ENCODE data around the gene ZNF331.
"Not testable (repeated sequence)": the region's sequence is repeated elsewhere in the genome, so short reads cannot be mapped to it uniquely, and the experiment has no call there.

The ZNF331 gene

DNA sequence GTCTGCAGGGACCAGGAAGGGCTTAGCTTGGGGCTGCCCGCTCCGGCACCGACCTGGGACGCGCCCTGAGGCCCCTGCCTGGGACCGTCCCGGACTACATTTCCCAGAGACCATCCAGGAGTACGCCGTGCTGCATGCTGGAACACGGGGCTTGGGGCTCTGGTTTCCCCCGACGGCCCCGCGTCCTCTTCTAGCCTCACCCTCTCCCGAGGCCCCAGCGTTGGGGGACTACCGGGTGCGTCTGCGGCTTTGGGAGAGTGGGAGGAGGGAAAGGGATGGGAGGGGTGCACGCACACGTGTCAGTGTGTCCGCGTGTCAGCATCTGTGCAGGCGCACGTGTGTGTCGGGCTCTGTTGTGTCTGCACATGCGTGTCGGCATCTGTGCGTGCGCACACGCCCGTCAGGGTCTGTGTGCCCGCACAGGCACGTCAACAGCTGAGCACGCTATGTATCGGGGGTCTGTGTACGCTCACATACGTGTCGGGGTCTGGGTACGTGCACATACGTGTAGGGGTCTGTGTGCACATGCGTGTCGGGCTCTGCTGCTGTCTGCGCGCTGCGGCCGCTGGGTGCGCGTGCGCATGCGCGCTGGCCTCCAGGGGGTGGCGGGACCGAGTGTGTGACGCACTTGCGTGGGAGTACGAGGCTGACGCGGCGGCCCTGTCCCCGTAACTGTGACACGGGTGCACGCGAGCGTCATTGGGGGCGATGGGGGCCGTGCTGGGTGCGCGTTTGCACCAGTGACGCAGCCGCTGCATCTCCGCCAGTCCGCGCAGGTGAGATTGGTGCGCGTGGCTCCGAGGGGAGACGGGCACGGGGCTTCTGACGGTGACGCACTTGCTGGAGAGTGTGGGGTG, at the start of gene ZNF331:
Gene ZNF331 (plus strand): TSS at position 625 of the 857 bp plus-strand sequence. CDS start 31,232 bp downstream, outside the sequence.
- no peak for TF ChIP-seq ZFX (IDR thresholded peaks at IDR 0.05; ENCODE audit: borderline replicate concordance)
- TF ChIP-seq, protein P1, sequence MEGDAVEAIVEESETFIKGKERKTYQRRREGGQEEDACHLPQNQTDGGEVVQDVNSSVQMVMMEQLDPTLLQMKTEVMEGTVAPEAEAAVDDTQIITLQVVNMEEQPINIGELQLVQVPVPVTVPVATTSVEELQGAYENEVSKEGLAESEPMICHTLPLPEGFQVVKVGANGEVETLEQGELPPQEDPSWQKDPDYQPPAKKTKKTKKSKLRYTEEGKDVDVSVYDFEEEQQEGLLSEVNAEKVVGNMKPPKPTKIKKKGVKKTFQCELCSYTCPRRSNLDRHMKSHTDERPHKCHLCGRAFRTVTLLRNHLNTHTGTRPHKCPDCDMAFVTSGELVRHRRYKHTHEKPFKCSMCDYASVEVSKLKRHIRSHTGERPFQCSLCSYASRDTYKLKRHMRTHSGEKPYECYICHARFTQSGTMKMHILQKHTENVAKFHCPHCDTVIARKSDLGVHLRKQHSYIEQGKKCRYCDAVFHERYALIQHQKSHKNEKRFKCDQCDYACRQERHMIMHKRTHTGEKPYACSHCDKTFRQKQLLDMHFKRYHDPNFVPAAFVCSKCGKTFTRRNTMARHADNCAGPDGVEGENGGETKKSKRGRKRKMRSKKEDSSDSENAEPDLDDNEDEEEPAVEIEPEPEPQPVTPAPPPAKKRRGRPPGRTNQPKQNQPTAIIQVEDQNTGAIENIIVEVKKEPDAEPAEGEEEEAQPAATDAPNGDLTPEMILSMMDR (IDR thresholded peaks at IDR 0.05): 0 out of 2 replicates have a peak, but pooled peaks have one; percentile 9
- H3K27ac ChIP-seq: peak within 1 kb of the TSS; percentile 76

DNA sequence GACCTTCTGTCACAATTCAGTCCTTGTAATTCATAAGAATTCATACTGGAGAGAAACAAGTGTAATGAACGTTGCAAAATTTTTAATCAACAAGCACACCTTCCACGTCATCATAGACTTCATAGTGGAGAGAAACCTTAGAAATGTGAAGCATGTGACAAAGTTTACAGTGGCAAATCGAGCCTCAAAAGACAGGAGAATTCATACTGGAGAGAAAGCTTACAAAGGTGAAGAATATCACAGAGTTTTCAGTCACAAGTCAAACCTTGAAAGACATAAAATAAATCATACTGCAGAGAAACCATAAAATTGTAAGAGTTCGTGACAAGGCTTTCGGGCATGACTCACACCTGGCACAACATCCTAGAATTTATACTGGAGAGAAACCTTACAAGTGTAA, 45.8 kb upstream of the ZNF331 start:
- TF ChIP-seq ZFX (IDR thresholded peaks at IDR 0.05; ENCODE audit: borderline replicate concordance): no peak
- TF ChIP-seq, protein P1 (IDR thresholded peaks at IDR 0.05): no peak
- H3K27ac ChIP-seq: no peak overlapping the region

DNA sequence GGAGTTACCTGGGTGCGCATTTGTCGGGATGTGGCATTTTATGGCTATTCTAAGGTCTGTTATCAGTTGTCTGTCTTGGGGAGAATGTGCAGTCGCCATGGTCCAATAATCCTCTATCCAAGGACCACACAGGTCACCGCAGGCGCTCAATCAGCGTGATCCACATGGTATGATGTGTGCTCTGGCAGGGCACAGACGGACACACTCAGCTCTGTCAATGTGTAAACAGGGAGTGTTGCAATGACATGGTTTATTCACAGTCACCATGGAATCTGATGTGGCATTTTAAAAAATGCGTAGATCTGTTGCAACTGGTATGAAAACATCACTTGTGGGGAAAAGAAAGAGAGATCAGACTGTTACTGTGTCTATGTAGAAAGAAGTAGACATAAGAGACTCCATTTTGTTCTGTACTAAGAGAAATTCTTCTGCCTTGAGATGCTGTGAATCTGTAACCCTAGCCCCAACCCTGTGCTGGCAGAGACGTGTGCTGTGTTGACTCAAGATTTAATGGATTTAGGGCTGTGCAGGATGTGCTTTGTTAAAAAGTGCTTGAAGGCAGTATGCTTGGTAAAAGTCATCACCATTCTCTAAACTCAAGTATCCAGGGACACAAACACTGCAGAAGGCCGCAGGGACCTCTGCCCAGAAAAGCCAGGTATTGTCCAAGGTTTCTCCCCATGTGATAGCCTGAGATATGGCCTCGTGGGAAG, 40.5 kb upstream of the ZNF331 start:
- peak overlapping the region; percentile 25; the same call in 1 of the 2 replicates for H3K27ac ChIP-seq

- peak overlapping the region; percentile 25; the same call in 1 of the 2 replicates for H3K27ac ChIP-seq
Observed at GRCh38 chr19:53498024-53498395, 39.9 kb upstream of the ZNF331 start.

GRCh38 chr19:53503151-53503550, 34.8 kb upstream of the ZNF331 start:
- not testable (repeated sequence) for H3K27ac ChIP-seq

DNA sequence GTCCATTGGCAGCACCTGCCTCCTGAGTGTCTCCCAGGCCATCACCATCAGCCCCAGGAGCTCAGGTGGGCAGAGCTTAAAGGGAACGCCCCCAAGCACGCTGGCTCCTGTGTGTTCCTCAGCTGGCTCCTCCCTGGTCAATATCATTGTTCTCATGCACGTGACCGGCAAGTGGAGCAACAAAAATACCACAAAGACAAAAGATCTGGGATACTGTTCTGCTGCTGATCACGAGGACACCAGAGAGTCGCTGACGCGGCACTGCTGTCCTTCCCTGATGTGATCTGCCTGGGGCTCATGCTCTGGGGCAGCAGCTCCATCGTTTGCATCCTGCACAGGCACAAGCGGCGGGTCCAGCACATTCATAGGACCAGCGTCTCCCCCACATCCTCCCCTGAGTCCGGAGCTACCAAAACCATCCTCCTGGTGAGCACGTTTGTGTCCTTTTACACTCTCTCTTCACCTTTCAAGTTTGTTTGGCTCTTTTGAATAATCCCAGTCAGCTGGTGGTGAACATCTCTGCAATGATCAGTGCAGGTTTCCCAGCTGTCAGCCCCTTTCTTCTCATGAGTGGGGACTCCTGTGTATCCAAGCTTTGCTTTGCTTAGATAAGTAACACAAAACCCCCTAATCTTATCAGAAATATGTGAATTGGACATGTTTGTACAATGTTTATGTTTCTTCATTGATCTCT, 34.1 kb upstream of the ZNF331 start:
- not testable (repeated sequence) for H3K27ac ChIP-seq

DNA sequence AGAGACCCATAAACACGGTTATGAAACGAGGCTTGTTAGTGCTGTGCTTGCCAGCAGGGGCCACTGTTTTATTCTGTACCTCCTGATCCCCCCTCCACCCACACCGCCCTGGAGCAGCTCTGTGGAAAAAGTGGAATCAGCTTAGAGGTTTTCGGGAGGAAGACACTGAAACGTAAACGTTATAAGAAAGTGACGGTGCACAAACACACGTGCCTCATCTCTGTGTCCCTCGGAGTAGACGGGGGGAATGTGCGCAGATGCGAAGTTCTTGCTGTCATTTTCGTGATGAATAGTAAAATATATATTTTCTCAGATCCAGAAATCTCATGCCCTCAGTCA, 33.6 kb upstream of the ZNF331 start:
- not testable (repeated sequence) for H3K27ac ChIP-seq
- TF ChIP-seq, protein P1 (IDR thresholded peaks at IDR 0.05): peak; percentile 63

GRCh38 chr19:53504885-53505284, 33.1 kb upstream of the ZNF331 start:
- H3K27ac ChIP-seq: no peak overlapping the region
- TF ChIP-seq ZFX (IDR thresholded peaks at IDR 0.05; ENCODE audit: borderline replicate concordance): no peak
- TF ChIP-seq, protein P1 (IDR thresholded peaks at IDR 0.05): no peak

DNA sequence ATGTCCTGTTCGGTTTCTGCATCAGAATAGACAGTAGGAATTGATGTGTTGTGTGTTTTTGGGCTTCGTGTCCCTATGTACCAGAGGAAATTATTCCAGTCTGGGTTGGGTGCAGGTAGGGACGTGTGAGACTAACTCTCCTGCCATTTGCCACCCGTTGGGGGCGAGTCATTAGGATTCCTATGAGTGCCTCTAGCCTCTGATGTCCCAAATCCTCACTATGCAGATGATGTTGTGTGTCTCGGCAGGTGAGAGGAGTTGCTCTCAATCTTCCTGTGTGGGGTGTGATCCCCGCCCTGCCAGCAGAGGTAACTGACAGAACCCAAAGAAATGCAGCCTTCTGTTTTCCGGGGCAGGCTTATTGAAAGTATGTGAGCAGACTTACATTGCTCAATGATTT, 31.2 kb upstream of the ZNF331 start:
- H3K27ac ChIP-seq: no peak overlapping the region
- TF ChIP-seq, protein P1 (IDR thresholded peaks at IDR 0.05): no peak
- TF ChIP-seq ZFX (IDR thresholded peaks at IDR 0.05; ENCODE audit: borderline replicate concordance): no peak

Data from 22Rv1 (cell line).